DMS 273 (cell line): ENCODE measurements around the gene IGF2.

Source experiments
- DNase-seq: peaks from one replicate; lab custom pipeline; 2025; ENCODE audit not compliant: unreplicated experiment; lab: John Stamatoyannopoulos, UW

IGF2 gene

DNA sequence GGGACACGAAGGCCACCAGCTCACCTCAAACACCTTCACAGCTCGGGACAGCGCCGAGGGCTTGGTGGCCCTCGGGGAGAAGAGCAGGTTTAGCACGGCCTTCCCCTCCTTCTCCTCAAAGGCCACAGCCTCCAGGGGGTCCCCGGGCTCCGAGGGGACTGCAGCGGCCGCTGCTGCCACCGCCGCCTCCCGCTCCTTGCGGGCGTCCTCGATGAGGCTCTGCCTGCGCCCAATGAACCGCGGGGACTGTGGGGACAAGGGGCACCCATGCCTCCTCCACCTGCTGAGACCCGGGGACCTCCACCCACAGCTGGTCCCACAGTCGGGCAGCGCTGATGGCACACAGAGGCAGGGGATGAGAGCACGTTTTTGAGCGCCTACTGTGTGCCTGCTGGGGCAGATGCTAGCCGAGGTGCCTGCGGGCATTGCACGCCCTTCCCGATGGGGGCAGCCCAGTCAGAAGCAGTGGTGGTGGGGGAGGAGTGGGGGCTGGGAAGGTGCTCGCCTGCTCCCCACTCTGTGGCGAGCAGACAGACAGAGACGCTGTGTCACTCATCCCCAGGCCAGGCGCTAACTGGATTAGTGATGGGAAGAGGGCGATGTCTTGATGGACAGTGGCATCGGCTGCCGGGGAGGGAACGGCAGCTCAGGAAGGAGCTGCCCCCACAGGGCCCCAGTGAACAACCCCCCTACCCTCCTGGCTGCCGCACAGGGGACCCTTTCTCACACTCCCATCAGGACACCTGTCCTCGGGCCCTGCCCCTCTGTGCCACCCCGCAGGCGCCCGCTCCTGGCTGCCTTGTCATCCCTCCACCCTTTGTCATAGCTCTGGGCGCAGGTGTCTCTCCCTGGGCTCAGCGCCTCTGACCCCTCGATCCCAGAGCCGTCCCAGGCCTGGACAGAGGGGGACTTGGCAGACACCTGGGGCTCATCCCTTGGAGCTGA, 30.7 kb upstream of the IGF2 start:
- DNase-seq, result no peak

DNA sequence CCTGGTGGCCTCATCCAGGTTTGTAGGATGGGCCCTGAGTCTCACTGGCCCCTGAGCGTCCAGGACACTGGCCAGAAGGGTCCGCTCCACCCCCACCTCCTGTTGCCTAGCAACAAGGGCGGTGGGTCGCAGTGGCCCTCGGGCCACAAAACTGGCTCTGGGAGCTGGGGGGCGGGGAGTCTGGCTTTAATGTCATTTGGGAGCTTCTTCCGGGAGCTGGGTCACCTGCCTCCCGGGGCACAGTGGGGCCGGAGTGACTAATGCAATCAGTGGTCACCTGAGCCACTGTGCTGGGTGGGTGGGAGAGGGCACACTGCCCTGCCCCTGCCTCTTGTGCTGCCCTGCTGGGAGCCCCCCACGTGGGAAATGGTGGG, 29.8 kb upstream of the IGF2 start:
- DNase-seq, result no peak

- DNase-seq, result no peak
Measured at GRCh38 chr11:2168286-2169004, 29.3 kb upstream of the IGF2 start.

GRCh38 chr11:2167141-2168045, 28.2 kb upstream of the IGF2 start:
- DNase-seq, result no peak

GRCh38 chr11:2166091-2166851, 27.1 kb upstream of the IGF2 start:
- peak; percentile 44 for DNase-seq

GRCh38 chr11:2165571-2165970, 26.4 kb upstream of the IGF2 start:
- DNase-seq, result no peak

DNA sequence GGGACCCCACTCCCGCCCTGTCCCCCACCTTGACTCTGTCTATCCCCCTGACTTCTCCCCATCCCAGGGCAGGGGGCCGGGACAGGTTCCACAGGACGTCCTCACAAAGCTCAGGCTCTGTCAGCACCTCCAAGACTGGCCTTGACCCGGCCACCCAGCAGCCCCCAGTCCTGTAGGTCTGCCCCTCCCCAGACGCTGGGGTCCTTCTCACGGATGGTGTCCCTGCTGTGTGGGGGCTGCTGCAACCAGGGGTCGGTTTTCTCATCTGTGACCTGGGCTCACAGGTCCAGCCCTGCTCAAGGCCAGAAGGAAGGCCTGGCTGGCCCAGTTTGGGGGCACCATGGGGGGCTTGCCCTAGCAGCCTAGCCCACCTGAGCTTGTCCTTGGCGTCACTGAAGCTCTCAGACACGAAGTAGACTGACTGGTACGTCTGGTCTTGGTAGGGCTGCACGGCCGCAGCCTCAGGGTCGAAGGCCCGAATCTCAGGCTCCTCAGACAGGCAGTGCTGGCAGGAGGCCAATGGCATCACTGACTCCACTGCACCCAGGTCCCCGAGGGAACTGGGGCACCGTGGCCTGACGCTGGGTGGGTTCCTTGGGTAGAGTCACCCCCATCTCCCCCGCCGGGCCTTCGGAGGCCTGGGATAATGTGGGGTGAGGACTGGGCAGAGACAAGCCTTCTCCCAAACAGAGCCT, 25.8 kb upstream of the IGF2 start:
- DNase-seq, result no peak

DNA sequence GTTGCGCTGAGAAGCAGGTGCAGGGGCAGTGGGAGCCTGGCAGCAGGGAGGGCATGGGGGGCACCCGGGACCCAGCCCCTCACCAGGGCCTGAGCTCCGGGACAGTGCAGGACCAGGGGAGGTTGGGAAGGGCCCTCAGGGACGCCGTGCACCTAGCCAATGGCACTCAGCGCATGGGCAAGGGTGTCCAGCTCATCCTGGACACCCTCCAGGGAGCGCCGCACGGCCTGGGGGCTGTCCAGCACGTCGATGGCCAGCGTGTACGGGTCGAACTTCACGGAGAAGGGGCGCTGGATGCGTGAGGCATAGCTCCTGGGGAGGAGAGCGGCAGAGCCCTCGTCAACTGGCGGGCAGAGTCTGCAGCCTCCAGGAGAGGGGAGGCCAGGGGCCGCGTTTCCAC, 24.9 kb upstream of the IGF2 start:
- DNase-seq, result no peak

- DNase-seq, result no peak
Measured at GRCh38 chr11:2163428-2163978, 24.3 kb upstream of the IGF2 start.

DNA sequence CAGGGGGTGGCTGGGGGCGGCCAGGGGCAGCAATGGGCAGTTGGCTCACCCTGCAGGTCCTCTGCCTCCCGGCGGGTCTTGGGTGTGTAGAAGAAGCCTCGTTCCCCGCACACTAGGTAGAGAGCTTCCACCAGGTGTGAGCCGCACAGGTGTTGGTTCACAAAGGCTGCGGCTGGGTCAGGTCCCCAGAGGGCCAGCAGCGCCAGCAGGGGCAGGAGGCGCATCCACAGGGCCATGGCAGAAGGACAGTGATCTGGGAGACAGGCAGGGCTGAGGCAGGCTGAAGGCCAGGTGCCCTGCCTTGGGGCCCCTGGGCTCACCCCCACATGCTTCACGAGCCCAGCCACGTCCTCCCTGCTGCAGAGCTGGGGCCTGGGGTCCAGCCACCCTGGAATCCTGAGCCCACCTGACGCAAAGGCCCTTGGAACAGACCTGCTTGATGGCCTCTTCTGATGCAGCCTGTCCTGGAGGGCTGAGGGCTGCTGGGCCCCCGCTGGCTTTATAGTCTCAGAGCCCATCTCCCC, 21.6 kb upstream of the IGF2 start, which contains the start of gene INS:
Gene INS (minus strand): TSS at position 474 of the 524 bp plus-strand sequence. CDS start 238 bp downstream, at position 236.
- DNase-seq, result no peak

DNA sequence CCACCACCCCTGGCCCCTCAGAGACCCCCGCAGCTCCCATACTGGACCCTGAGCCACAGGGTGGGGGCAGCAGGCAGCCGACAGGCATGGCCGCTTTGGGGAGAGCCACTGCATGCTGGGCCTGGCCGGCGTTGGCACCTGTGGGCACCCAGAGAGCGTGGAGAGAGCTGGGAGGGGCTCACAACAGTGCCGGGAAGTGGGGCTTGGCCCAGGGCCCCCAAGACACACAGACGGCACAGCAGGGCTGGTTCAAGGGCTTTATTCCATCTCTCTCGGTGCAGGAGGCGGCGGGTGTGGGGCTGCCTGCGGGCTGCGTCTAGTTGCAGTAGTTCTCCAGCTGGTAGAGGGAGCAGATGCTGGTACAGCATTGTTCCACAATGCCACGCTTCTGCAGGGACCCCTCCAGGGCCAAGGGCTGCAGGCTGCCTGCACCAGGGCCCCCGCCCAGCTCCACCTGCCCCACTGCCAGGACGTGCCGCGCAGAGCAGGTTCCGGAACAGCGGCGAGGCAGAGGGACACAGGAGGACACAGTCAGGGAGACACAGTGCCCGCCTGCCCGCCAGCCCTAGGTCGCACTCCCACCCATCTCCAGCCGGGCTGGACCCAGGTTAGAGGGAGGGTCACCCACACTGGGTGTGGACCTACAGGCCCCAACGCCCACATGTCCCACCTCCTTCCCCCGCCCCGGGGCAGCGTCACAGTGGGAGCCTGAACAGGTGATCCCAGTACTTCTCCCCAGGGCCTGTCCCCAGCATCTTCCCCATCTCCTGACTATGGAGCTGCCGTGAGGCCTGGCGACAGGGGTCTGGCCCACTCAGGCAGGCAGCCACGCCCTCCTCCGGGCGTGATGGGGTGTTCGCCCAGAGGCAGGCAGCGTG, 20.6 kb upstream of the IGF2 start:
- no peak for DNase-seq

DNA sequence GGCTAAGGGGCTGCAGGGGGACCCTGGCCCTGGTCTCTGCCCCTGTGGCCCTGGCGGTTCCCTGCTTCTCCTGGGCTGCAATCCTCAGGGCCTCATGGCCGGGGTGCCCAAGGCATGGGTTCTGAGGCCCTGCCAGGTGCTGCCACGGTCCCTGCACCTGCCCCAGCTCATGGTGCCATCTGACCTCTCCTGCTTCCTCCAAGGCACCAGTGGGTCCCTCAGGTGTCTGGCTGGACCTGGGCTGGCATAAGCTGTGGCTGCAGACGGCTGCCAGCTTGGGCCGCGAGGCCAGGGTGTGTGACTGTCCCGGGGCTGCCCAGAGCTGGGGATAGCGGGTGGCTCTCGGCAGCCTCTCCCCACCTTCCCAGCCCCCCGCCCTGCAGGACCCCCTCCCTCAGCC, 19.8 kb upstream of the IGF2 start:
- no peak for DNase-seq

- no peak for DNase-seq
Measured at GRCh38 chr11:2158296-2158737, 19.1 kb upstream of the IGF2 start.

- DNase-seq, result no peak
Measured at GRCh38 chr11:2157294-2158040, 18.3 kb upstream of the IGF2 start.

DNA sequence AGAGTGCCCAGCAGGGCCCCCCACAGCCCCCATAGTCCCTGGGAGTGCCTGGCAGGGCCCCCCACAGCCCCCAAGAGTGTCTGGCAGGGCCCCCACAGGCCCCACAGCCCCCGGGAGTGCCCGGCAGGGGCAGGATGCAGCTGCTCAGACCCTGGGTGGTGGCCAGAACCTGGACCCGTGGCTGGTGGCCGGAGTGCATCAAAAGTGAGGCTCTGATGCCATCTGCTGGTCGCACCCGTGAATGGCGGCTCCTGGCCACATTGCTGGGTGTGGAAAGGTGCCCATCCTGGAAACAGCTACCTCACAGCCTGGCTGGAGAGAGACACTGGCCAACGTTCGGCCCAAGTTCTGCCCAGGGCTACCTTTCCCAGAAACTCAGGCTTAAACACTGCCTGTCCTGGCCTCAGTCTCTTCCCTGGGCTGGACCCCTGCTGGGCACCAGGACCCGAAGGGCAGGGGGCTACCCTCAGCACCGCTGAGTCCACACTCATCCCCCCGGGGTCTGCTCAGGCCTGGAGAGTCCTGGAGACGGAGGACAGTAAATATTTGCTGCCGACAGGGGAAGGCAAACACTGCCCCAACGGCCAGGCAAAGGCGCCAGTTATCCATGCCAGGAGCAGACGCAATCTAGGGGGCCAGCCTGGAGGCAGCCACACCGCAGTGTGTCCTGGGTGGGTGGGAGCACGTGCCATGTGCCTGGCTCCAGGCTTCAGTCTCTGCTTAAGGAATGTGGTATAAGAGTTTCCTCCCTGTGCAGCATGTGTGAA, 17.4 kb upstream of the IGF2 start:
- peak; percentile 66 for DNase-seq

DNA sequence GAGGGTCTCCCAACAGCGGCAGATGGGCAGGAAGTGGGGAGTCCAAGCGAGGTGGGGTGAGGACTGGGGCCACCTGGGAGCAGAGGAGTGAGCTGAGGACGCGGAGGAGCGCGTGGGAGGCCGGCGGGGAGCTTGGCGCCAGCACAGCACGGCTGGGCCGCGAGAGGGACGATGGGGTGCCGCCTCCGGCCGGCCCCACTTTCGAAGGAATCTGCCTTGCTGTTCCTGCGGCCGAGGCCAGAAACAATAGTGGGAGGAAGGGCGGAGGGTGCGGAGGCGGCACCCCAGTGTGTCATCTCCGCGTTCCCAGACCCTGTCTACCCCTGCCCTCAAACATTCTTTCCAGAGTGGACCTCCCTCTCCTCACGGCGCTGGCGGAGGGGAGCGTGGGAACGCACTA, 16.3 kb upstream of the IGF2 start:
- no peak for DNase-seq

- DNase-seq, result no peak
Measured at GRCh38 chr11:2154889-2155288, 15.7 kb upstream of the IGF2 start.
